Left ventricle myocardium superior (tissue), 1 donor: ENCODE results near the gene PDK2. TPM values are rescaled to one million over a fixed set of nuclear protein-coding genes. Genes with fewer than 3 reads are reported as not detected.
A peak's percentile ranks its signal among the peaks of the same experiment; 100 is the strongest.

ENCODE experiments used
- ATAC-seq: fragments of 200-7000 bp; cut with Tn5 transposase; one replicate; pipeline ENCODE4 v1.9.1; 2020; ENCODE audit warnings: mild to moderate bottlenecking, moderate library complexity
- DNase-seq: peaks from one replicate; pipeline ENCODE4 v3.0.0-alpha.2; 2020
- intact Hi-C: fragments of 100-400 bp; cut with micrococcal nuclease; formaldehyde crosslinking; loops from one replicate; pipeline ENCODE4 v1.11.0; 2022
- total RNA-seq: library from RNA; stranded (reverse); fragmentation: NEBNext Ultra II Directional; extraction: Animal tissue kit (Norgen Biotek cat#: 25700); gene quantifications from one replicate; pipeline ENCODE4 v1.2.1, GENCODE V29; 2021
- donor health status: DM: no; HTN: yes; CAD: no; lungs with severe emphysema.

PDK2 gene
- total RNA-seq, 1 donor from 2014 or later: 277 TPM

GRCh38 chr17:50153650-50154575 is 58.8 kb downstream of the PDK2 start:
- intact Hi-C loops: no loop called here
- ATAC-seq: peak; percentile 25
- peak; percentile 89 for DNase-seq

- intact Hi-C loops: no loop called here
- ATAC-seq (no peak), DNase-seq (no peak)
These were observed 59.5 kb downstream of the PDK2 start for GRCh38 chr17:50154604-50155003.

GRCh38 chr17:50155115-50155819 is 60.1 kb downstream of the PDK2 start:
- intact Hi-C loops: no loop called here
- ATAC-seq (no peak), DNase-seq (no peak)

GRCh38 chr17:50157891-50158290 is 62.7 kb downstream of the PDK2 start:
- no peak for DNase-seq
- no peak for ATAC-seq
- intact Hi-C loops: no loop called here

GRCh38 chr17:50161023-50161910 is 66.1 kb downstream of the PDK2 start:
- intact Hi-C loops: loop anchor here (10.0 kb wide), 1 partner anchor 56 kb away; no protein-coding TSS in a partner anchor
- ATAC-seq (peak; percentile 77), DNase-seq (peak; percentile 95)

Other genes starting within 250 kb of the PDK2 start
- not detected for gene TAC4, start 247.3 kb upstream of the PDK2 start, total RNA-seq
- gene DLX4, start 126.2 kb upstream of the PDK2 start, total RNA-seq: not detected
- gene DLX3, start 100.1 kb upstream of the PDK2 start, total RNA-seq: not detected
- 16.5 TPM for gene ITGA3, start 39.2 kb upstream of the PDK2 start, total RNA-seq
- 1.2 TPM for gene SAMD14, start 34.8 kb downstream of the PDK2 start, total RNA-seq
- gene PPP1R9B, start 55.3 kb downstream of the PDK2 start, total RNA-seq: 37.6 TPM
- gene SGCA, start 70.7 kb downstream of the PDK2 start, total RNA-seq: 155 TPM
- gene COL1A1, start 106.3 kb downstream of the PDK2 start, total RNA-seq: 26.8 TPM
- gene TMEM92, start 179.1 kb downstream of the PDK2 start, total RNA-seq: not detected